Measurements from ENCODE around the gene MORN5. TPM values are rescaled to one million over a fixed set of nuclear protein-coding genes. Genes with fewer than 3 reads are reported as not detected.
A peak's percentile ranks its signal among the peaks of the same experiment; 100 is the strongest.
"Not testable (repeated sequence)": the region's sequence is repeated elsewhere in the genome, so short reads cannot be mapped to it uniquely, and the experiment has no call there.

MORN5 gene
- not detected for polyA plus RNA-seq (ENCODE audit: insufficient read length)

GRCh38 chr9:122159026-122159924 lies at the start of gene MORN5, which contains the start of gene NDUFA8:
MORN5 (plus strand) TSS chr9:122159908; CDS start chr9:122159973, 65 bp downstream.
NDUFA8 (minus strand) TSS chr9:122159779; CDS start chr9:122159677, 102 bp downstream.
- DNase-seq = peak; percentile 97

- no peak for DNase-seq
These were observed 49.4 kb upstream of the MORN5 start for GRCh38 chr9:122110100-122110833.

GRCh38 chr9:122111413-122112085 lies 48.2 kb upstream of the MORN5 start:
- DNase-seq = no peak

- no peak for DNase-seq
These were observed 47.5 kb upstream of the MORN5 start for GRCh38 chr9:122112238-122112637.

DNA sequence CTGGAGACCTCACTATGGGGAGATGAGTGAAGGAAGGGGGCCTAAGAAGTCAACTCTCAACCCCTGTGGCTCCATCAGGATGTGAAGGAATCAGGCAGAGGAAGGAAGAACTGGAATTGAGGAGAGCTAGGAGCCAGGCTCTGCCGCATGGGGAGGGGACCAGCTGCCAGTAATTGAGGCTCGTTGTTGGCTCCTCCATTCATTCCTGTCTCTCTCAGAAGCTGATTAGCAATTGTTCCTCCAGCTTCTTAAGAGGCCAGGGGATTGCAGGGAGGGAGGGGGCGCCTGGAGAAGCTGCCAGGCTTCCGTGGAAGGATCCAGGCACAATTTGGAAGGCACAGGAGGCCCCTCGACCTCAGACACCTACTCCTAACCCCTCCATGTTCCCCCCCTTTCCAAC lies 46.1 kb upstream of the MORN5 start:
- DNase-seq = no peak

GRCh38 chr9:122115176-122116035 lies 44.3 kb upstream of the MORN5 start:
- no peak for DNase-seq

DNA sequence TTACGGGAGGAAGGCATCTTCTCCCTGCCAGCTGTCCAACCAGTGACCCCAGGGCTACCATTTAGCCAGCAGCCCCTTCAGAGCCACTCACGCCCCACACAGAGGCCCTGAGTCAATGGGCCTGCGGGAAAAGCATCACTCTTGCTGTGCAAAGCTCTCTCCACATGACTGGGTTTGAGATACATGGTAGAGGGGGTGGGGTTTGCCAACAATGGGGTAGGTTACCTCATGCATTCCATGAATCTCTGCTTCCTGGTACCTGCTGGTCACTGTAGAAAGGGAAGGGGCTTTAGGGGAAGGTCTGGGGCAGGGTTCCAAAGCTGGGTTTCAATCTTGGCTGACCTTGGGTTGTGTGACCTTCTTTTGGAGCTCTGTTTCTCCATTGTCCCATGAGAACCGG lies 43.7 kb upstream of the MORN5 start:
- DNase-seq = no peak

DNA sequence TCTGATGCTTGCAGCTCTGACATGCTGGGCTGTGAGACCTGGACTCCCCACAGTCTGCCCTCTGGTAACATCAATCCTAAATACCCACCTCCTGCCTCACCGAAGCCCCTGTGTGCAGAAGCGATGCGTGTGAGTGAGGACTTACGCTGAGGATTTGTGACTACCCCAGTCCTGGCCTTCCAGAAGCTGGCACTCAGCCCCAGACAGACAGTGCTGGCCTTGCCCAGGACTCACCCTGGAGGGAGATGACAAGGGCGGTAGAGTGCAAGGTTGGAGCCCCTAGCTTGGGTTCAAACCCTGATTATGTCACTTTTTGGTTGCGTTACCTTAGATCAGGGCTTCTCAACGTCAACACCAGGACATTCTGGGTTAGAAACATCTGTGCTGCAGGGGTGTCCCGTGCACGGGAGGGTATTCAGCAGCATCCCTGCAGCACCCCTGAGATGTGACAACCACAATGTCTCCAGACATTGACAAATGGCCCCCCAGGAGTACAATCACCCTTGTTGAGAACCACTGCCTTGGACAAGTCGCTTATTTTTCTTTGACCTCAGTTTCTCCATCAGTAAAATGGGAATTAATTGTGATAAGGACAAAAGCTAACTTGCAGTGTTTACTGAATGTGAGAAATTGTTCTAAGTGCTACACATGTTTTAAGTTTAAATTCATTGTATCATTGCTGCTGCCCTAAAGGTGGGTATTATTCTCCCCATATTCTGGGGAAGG lies 43.1 kb upstream of the MORN5 start:
- no peak for DNase-seq

DNA sequence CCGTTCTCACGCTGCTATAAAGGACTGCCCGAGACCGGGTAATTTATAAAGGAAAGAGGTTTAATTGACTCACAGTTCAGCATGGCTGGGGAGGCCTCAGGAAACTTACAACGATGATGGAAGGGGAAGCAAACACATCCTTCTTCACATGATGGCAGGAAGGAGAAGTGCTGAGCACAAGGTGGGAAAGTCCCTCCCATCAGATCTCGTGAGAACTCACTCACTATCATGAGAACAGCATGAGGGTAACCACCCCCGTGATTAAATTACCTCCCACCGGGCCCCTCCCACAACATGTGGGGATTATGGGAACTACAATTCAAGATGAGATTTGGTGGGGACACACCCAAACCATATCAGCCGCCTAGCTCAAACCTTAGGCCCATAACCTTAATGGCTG lies 42.5 kb upstream of the MORN5 start:
- not testable (repeated sequence) for DNase-seq

GRCh38 chr9:122118343-122119165 lies 41.2 kb upstream of the MORN5 start:
- no peak for DNase-seq

GRCh38 chr9:122119166-122119521 lies 40.6 kb upstream of the MORN5 start:
- DNase-seq = no peak

DNA sequence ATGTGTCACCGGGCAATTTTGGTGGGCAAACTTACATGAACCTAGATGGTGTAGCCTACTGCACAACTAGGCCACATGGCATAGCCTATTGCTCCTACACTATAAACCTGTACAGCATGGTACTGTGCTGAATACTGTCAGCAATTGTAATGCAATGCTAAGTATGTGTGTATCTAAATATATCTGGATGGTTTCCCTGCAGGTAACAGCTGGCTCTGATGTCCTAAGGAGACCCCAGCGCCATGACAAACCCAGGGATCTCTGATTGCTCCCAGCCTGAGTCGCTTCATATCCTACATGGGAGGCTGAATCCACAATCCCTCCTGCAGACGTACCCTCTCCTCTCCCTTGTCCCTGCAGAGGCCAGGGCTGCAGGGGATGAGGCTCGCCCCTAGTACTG lies 40.0 kb upstream of the MORN5 start:
- DNase-seq = no peak

- DNase-seq = no peak
These were observed 39.2 kb upstream of the MORN5 start for GRCh38 chr9:122120316-122121071.

GRCh38 chr9:122121391-122121790 lies 38.3 kb upstream of the MORN5 start:
- no peak for DNase-seq

GRCh38 chr9:122121931-122122330 lies 37.8 kb upstream of the MORN5 start:
- no peak for DNase-seq

- no peak for DNase-seq
These were observed 37.2 kb upstream of the MORN5 start for GRCh38 chr9:122122468-122122867.

DNA sequence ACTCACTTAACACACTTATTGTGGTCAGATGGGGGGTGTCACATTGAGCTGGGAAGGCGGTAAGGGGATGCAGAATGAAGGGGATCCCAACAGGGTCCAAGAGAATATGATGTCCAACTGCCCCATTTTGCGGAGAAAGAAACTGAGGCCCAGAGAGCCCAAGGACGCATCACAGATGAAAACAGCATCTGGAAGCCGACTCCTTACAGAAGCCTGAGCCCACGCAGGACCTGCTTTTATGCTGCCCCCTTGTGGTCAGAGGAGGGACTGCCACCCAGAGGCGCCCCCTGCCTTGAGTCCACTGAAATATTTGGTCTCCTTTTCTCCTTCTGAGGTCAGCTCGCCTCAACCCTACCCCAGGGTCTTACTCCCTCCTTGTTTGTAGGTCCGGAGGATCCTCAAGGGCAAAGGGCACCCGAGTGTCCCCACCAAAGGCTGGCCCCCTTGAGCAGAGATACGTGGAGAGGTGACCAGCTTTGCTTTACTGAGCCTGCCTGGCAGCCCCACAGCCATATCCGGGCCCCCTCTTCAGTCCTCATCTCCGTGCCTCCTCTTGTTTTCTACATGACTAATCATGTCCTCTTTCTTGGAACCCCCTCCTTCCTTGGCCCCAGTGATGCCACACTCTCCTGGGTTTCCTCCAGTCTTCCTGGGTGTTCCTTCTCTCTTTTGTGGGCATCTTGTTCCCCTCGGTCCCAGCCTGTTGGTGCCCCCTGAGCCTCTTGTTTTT lies 36.6 kb upstream of the MORN5 start:
- peak; percentile 68 for DNase-seq

DNA sequence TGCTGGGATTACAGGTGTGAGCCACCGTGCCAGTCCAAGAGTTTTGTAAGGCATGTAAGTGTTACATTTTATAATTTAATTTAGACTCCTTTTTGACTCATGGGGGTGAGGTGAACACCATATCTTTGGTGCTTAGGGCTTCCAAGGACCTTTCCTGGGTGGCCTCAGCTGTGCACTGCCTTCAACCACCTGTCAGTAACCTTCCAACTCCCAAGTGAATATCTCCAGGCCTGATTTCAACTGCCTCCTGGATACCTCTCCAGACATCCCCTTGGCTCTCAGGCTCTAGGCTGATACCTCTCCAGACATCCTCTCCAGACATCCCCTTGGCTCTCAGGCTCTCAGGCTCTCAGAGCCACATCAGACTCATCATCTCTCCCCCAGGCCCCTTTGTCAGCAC lies 35.7 kb upstream of the MORN5 start:
- no peak for DNase-seq

DNA sequence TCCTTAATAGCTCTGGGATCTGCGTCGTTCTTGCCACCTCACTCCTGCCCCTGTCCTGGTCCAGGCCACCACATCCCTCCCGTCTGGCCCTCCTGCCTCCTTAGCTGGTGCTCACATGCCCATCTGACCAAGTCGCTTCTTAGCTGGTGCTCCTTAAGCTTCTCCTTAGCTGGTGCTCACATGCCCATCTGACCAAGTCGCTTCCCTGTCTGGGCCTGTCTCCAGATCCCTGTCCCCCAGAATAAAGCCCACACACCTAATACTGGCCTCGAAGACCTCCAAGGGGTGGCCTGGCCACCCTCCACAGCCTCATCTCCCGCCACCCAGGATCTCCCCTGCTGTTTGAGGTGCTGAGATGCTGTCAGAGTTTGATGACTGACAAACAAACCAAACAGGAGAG lies 35.2 kb upstream of the MORN5 start:
- no peak for DNase-seq
